HepG2 (cell line): ENCODE data around the gene YIPF3.

Source experiments
- FOSL1 ChIP-seq: sonication (generic); formaldehyde crosslinking; IDR thresholded peaks from 2 replicates; pipeline ENCODE4 v1.9.0; 2021; ENCODE audit warnings: missing genetic modification reagents, borderline replicate concordance
- NFE2 ChIP-seq: sonication (generic); formaldehyde crosslinking; IDR thresholded peaks from 2 replicates; pipeline ENCODE4 v1.4.0; 2020; ENCODE audit warnings: missing genetic modification reagents
- RXRB ChIP-seq: IDR thresholded peaks from 2 replicates; pipeline ENCODE4 v1.6.1; 2016; ENCODE audit warnings: borderline replicate concordance, missing genetic modification reagents, missing compliant biosample characterization
- TF ChIP-seq, protein P1 (sequence below): sonication (generic); formaldehyde crosslinking; conservative IDR thresholded peaks from 2 replicates; pipeline ENCODE4 v1.8.0; 2022; ENCODE audit warnings: low read depth, missing genetic modification reagents
- TF ChIP-seq, protein P2 (sequence below): sonication (generic); formaldehyde crosslinking; IDR thresholded peaks from 2 replicates; pipeline ENCODE4 v1.5.0; 2020; ENCODE audit warnings: mild to moderate bottlenecking, missing genetic modification reagents, moderate library complexity
- TF ChIP-seq, protein P3 (sequence below): sonication (generic); formaldehyde crosslinking; IDR thresholded peaks from 2 replicates; pipeline ENCODE4 v1.8.1; 2022; ENCODE audit warnings: low read depth, mild to moderate bottlenecking, missing genetic modification reagents

DNA sequence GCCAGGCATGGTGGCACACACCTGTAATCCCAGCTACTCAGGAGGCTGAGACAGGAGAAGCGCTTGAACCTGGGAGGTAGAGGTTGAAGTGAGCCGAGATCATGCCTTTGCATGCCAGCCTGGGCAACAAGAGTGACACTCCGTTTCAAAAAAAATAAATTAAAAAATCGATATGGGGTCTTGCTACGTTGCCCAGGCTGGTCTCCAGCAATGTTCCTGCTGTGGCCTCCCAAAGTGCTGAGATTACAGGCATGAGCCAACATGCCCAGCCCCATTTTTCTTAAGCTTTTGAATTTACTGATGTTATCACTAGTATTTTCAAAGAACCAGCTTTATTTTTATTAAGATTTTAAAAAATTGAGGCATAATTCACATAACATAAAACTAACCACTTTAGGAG is 23.8 kb upstream of the YIPF3 start:
- TF ChIP-seq, protein P1, sequence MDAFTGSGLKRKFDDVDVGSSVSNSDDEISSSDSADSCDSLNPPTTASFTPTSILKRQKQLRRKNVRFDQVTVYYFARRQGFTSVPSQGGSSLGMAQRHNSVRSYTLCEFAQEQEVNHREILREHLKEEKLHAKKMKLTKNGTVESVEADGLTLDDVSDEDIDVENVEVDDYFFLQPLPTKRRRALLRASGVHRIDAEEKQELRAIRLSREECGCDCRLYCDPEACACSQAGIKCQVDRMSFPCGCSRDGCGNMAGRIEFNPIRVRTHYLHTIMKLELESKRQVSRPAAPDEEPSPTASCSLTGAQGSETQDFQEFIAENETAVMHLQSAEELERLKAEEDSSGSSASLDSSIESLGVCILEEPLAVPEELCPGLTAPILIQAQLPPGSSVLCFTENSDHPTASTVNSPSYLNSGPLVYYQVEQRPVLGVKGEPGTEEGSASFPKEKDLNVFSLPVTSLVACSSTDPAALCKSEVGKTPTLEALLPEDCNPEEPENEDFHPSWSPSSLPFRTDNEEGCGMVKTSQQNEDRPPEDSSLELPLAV (CRISPR knock-in tag) = no peak
- TF ChIP-seq, protein P2, sequence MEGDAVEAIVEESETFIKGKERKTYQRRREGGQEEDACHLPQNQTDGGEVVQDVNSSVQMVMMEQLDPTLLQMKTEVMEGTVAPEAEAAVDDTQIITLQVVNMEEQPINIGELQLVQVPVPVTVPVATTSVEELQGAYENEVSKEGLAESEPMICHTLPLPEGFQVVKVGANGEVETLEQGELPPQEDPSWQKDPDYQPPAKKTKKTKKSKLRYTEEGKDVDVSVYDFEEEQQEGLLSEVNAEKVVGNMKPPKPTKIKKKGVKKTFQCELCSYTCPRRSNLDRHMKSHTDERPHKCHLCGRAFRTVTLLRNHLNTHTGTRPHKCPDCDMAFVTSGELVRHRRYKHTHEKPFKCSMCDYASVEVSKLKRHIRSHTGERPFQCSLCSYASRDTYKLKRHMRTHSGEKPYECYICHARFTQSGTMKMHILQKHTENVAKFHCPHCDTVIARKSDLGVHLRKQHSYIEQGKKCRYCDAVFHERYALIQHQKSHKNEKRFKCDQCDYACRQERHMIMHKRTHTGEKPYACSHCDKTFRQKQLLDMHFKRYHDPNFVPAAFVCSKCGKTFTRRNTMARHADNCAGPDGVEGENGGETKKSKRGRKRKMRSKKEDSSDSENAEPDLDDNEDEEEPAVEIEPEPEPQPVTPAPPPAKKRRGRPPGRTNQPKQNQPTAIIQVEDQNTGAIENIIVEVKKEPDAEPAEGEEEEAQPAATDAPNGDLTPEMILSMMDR (CRISPR knock-in tag) = no peak
- TF ChIP-seq FOSL1 (no peak), NFE2 (no peak), RXRB (CRISPR knock-in tag) (no peak)
- TF ChIP-seq, protein P3, sequence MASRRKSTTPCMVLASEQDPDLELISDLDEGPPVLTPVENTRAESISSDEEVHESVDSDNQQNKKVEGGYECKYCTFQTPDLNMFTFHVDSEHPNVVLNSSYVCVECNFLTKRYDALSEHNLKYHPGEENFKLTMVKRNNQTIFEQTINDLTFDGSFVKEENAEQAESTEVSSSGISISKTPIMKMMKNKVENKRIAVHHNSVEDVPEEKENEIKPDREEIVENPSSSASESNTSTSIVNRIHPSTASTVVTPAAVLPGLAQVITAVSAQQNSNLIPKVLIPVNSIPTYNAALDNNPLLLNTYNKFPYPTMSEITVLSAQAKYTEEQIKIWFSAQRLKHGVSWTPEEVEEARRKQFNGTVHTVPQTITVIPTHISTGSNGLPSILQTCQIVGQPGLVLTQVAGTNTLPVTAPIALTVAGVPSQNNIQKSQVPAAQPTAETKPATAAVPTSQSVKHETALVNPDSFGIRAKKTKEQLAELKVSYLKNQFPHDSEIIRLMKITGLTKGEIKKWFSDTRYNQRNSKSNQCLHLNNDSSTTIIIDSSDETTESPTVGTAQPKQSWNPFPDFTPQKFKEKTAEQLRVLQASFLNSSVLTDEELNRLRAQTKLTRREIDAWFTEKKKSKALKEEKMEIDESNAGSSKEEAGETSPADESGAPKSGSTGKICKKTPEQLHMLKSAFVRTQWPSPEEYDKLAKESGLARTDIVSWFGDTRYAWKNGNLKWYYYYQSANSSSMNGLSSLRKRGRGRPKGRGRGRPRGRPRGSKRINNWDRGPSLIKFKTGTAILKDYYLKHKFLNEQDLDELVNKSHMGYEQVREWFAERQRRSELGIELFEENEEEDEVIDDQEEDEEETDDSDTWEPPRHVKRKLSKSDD = no peak
